Measurements from ENCODE around the gene ALG5. TPM values are rescaled to one million over a fixed set of nuclear protein-coding genes. Genes with fewer than 3 reads are reported as not detected.

Gene ALG5
- total RNA-seq, 2 experiments from 2014 or later: 22.5 to 27.2 TPM

Other genes with a start within 250 kb of the ALG5 start
- 10 to 100 TPM; 16.5 to 17.6 TPM for gene RFXAP, start 180.1 kb downstream of the ALG5 start, total RNA-seq
- not detected for gene SMAD9, start 79.1 kb downstream of the ALG5 start, total RNA-seq
- gene EXOSC8, start 1.4 kb upstream of the ALG5 start, total RNA-seq: 100 to 1,000 TPM in 1 of 2 experiments, 10 to 100 TPM in 1; 98.8 to 105 TPM
- gene SUPT20H, start 60.3 kb upstream of the ALG5 start, total RNA-seq: 10 to 100 TPM; 79.6 to 88.4 TPM
- not detected for gene CSNK1A1L, start 106.3 kb upstream of the ALG5 start, total RNA-seq

Data from activated naive CD8-positive, alpha-beta T cell treated with anti-CD3 and anti-CD28 coated beads, Interleukin-2, amount 10 ng/mL, durations not matched to agents 7 days and 5 days (primary cell).